Kidney capillary endothelial cell (primary cell): ENCODE data around the gene ZNRF3.
"Not testable (repeated sequence)": the region's sequence is repeated elsewhere in the genome, so short reads cannot be mapped to it uniquely, and the experiment has no call there.

Experiments used
- DNase-seq: peaks from one replicate; pipeline ENCODE4 v3.0.0-alpha.2; 2018; ENCODE audit warnings: low spot score

The ZNRF3 gene

GRCh38 chr22:29039148-29039547 lies 155.8 kb downstream of the ZNRF3 start:
- no peak for DNase-seq

DNA sequence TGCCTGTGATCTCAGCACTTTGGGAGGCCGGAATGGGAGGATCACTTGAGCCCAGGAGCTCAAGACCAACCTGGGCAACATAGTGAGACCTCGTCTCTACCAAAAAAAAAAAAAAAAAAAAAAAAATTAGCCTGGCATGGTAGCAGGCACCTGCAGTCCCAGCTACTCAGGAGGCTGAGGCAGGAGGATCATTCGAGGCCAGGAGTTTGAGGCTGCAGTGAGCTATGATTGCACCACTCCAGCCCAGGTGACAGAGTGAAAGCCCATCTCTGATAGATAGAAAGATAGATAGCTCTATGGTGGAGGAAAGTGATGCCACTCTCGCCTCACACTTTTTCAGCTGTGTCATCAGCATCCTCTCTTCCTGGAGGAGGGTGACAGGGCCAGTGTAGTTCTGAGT lies 156.3 kb downstream of the ZNRF3 start:
- DNase-seq: not testable (repeated sequence)

GRCh38 chr22:29040385-29041275 lies 157.3 kb downstream of the ZNRF3 start:
- peak; percentile 76 for DNase-seq

DNA sequence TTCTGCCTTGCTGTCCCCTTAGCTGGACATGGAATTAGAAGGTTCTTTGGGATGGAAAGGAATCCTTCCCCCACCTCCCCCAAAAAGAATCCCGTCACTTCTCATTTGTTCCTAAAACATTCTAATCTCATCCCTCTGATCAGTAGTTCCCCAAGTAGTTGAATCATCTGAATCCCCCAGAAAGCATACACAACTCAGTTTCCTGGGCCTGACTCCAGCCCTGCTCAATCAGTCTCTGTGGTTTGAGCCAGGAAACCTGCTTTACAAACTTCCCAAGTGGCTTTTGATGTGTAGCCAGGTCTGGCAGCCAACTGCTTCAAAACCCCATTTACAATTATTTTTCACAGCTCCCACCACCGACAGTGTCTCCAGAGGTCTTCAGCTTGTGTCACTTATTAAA lies 158.0 kb downstream of the ZNRF3 start:
- DNase-seq: no peak

DNA sequence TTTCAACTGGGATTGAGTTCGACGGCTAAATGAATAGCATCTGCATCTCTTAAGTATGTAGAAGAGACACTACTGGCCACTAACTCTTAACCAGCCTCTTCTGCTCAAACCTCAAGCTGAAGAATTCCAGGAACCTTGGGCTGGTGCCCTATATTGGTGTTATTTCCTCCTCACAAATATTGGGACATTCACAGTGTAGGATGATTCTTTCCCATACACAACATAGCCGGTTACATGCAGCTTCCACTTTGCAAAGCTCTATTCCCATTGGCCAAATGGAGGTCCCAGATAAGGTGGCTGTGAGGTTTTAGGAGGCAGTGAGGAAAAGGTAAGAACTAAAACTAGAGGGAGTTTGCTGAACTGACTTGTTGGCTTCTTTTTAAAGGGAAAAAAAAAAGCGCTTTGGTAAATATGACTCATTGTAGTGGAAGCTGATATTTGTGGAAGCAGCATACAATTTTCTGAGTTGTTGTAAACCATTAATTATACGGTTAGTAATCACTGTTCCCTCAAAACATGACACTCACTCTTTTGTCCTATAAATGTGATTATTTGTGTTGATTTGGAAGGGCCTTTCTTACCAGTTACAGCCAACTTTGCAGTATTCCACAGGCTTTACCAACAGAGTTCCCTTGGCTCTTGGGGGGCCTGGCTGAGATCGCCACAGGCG lies 160.7 kb downstream of the ZNRF3 start:
- no peak for DNase-seq

DNA sequence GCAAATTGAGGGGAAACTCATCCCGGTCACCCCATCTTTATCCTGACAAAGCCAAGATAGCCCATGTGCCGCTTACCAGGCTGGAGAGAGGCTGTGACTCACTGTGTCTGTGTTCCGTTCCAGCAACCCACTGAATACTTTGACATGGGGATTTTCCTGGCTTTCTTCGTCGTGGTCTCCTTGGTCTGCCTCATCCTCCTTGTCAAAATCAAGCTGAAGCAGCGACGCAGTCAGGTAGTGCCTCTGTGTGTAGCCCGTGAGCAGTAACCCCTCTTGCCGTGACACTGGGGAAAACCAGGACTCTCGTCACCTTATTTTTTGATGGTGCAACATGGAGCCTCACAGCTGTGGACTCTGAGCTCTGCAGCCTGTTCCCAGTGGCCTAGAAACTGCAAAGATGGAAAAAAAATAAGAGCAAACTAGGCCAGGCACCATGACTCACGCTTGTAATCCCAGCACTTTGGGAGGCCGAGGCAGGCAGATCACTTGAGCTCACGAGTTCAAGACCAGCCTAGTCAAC lies 161.3 kb downstream of the ZNRF3 start:
- DNase-seq: no peak

- DNase-seq: no peak
Measured at GRCh38 chr22:29048822-29049654, 165.7 kb downstream of the ZNRF3 start.

GRCh38 chr22:29049655-29050263 lies 166.4 kb downstream of the ZNRF3 start:
- no peak for DNase-seq

- no peak for DNase-seq
Measured at GRCh38 chr22:29050457-29050856, 167.1 kb downstream of the ZNRF3 start.

DNA sequence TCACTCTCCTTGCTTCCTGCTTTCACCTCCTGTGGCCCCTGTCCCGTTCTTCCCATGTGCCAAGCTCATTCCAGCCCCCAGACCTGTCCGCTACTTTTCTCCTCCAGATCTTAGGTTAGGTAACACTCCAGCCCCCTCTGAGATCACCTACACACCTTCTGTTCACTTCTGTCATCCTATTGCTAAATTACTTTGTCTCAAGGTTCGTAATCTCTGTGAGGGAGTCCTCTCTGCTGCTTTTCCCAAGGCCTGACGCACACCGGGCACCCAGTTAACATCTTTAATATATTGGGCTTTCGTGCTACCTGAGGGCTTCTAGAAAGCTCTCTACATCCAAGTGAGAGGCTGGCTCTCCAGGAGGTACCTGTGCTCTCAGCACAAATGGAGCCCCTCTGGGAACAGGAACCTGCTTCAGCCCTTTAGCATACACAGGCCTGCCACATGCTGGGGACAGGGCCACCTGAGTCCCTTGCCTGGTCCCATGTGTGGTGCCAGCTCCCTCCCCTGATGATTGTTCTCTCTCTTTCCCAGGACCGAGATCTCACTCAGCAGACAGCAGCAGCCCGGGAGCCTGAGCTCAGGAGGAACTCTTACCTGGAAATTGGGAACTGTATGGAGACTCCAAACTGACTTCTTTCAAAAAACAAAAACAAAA lies 169.8 kb downstream of the ZNRF3 start:
- DNase-seq: no peak

- DNase-seq: no peak
Measured at GRCh38 chr22:29054251-29054767, 170.9 kb downstream of the ZNRF3 start.

DNA sequence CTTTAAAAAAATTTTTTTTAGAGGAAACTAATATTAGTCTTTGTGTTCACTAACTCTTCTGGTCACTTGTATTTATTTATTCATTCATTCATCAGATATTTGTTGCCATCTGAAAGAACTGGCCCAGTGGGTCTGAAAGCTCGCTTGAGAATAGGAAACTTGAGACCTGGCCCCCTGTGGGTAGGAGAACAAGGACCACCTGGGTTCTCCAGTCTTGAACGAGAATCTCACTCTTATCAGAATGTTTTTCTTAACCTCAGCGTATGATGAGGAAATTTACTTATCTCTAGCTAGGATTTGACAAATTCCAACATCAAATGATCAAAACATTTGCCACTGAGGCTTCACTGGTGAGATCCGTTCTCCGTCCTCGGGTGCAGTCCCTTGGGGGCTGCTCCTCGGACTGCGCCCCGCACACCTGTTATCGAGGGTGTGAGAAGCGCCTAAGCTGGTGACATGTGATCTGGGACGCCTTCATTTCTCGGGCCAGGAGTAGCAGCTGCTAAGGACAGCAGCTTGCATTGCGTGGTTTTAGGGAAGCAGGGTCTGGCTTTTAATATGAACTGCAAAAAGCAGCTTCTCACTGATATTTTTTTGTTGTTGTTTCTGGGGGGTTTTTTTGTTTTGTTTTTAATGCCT lies 171.9 kb downstream of the ZNRF3 start:
- no peak for DNase-seq

DNA sequence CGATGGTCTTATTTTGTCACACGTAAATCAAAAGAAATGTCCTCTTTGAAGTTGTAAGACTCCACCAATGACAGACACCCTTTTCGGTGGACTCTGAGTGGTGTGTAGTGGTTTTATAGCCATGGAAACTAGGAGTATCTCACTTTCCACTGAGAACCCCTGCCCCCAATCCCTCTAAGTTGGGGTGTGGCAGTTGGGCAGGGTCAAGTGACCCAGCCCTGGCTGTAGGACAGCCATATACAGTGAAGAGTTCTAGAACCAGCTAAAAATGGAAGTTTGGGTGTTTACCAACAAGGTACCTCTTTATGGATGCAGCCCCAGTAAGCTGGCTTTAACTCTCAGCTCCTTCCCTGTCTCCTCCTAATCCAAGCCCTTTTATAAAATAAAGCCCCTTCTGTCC lies 173.1 kb downstream of the ZNRF3 start:
- no peak for DNase-seq

- DNase-seq: no peak
Measured at GRCh38 chr22:29060251-29060869, 177.0 kb downstream of the ZNRF3 start.

GRCh38 chr22:29060931-29061330 lies 177.6 kb downstream of the ZNRF3 start:
- no peak for DNase-seq

DNA sequence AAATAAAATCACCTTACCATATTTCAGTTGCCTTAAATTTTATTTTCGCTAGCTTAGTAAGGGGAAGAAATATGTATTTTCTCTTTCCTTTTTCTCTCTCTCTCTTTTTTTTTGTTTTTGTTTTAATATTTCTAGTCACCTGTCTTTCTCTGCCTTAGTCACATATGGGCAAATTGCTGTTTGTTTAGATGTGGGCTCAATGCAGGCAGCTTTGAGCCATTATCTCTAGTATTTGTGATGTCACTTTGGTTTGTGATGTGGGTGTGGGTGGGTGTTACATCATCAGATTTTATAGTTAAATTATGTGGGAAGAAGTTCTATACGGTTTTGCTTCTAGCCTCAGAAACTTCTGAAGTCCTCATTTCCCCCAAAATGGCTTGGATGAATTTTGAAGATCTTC lies 178.4 kb downstream of the ZNRF3 start, which contains the start of gene C22orf31:
Gene C22orf31, minus strand, starts transcription at position 59 of the 400 bp plus-strand sequence. Its CDS starts 39 bp downstream, at position 20.
- no peak for DNase-seq

GRCh38 chr22:29062286-29062821 lies 179.0 kb downstream of the ZNRF3 start:
- DNase-seq: no peak

DNA sequence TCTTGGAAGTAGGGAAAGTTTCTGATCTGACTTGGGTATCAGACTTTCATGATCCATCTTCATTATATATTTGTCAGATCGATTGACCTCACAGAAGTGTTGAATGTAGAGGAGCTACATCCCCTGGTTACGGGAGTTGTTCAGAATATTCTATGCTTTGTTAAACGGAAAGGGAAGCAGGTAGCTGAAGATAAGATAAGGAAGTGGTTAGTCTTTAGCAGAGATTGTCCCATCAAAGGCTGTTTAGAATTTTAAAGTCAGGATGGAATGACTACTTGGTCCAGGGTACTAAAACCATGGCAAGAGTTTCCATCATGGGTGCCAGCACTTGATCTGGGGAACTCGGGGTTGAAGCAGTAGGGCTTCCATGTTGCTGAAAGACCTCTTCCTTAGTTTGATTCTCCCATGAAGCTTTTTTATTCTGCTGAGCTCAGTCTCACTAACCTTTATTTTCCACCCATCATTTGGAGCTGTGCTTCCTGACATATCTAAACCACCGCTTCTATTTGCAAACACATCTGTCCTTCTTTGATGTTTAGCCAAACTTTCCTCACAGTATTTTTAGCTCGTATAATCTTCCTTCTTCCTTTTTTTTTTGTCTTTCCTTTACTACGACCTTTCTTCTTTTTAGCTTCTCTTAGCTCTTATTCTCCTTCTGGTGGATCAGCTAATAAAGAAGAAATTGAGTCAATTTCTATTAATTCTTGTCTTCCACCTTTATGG lies 182.3 kb downstream of the ZNRF3 start:
- no peak for DNase-seq

GRCh38 chr22:29069463-29069862 lies 186.1 kb downstream of the ZNRF3 start:
- DNase-seq: no peak
